Vagina (tissue), 2 donors: ENCODE measurements around the gene ZFYVE21. TPM values are rescaled to one million over a fixed set of nuclear protein-coding genes. Genes with fewer than 3 reads are reported as not detected.

Source experiments
- DNase-seq, 2 donors: peaks; one replicate each; pipeline ENCODE4 v3.0.0-alpha.2; 2017; ENCODE audit errors: extremely low spot score in 2 of 2
- H3K27ac ChIP-seq: fragments of 200-600 bp; sonication (generic); one replicate; pipeline ENCODE4 v1.5.1; 2019
- H3K27me3 ChIP-seq: fragments of 200-600 bp; sonication (generic); one replicate; pipeline ENCODE4 v1.5.1; 2019
- H3K36me3 ChIP-seq, 2 donors: fragments of 200-600 bp; sonication (generic); one replicate each; pipeline ENCODE4 v1.5.1; 2017 to 2019
- H3K4me1 ChIP-seq: fragments of 200-600 bp; sonication (generic); one replicate; pipeline ENCODE4 v1.5.1; 2019
- H3K4me3 ChIP-seq, 2 donors: fragments of 200-600 bp; sonication (generic); 1 replicate in 1 of 2; 2 replicates in 1 of 2; pipeline ENCODE4 v1.5.1; 2016 to 2019
- H3K9me3 ChIP-seq: fragments of 200-600 bp; sonication (generic); one replicate; pipeline ENCODE4 v1.5.1; 2019
- CTCF ChIP-seq, 3 experiments: fragments of 450-650 bp in 2 of 3; fragments of 200-600 bp in 1 of 3; sonication (generic) in 1 of 3; IDR thresholded peaks; one replicate each; pipeline ENCODE4 v1.5.1; 2017 to 2019; ENCODE audit warnings: antibody characterized with exemption in 3 of 3, mild to moderate bottlenecking in 2 of 3, moderate library complexity in 2 of 3
- POLR2A ChIP-seq, 2 donors: fragments of 450-650 bp; IDR thresholded peaks; one replicate each; pipeline ENCODE4 v1.6.1; 2017; ENCODE audit warnings: antibody characterized with exemption in 2 of 2, mild to moderate bottlenecking in 2 of 2, moderate library complexity in 2 of 2
- POLR2AphosphoS5 ChIP-seq, 2 donors: sonication (generic); formaldehyde crosslinking; IDR thresholded peaks; one replicate each; pipeline ENCODE4 v1.9.0; 2017; ENCODE audit warnings: antibody characterized with exemption in 2 of 2, mild to moderate bottlenecking in 2 of 2, low read depth in 1 of 2; ENCODE audit not compliant: insufficient read depth in 1 of 2
- intact Hi-C: fragments of 100-400 bp; cut with DNase I; formaldehyde crosslinking; loops from one replicate; pipeline ENCODE4 v1.15.1; 2023
- total RNA-seq: library from RNA; depleted of rRNA; stranded (reverse); fragments of >200 nt; gene quantifications from one replicate; pipeline ENCODE4 v1.2.3, GENCODE V29; 2016

ZFYVE21 gene
- total RNA-seq, 1 donor from 2014 or later: 172 TPM

- intact Hi-C loops: no loop called here
- H3K4me1 ChIP-seq: peaks cover 63% of the 10 kb centered on the region
- no peaks in the 10 kb centered on the region for H3K9me3 ChIP-seq
- no peak for DNase-seq
- peaks cover 0 to 25% of the 10 kb centered on the region in 2 donors for H3K36me3 ChIP-seq
- H3K27ac ChIP-seq: peak overlapping the region; percentile 92
- no peaks in the 10 kb centered on the region for H3K27me3 ChIP-seq
- TF ChIP-seq POLR2AphosphoS5 (IDR thresholded peaks at IDR 0.05; ENCODE audit: insufficient read depth in 1 of 2, low read depth in 1 of 2) (no peak), POLR2A (IDR thresholded peaks at IDR 0.05) (no peak), CTCF (IDR thresholded peaks at IDR 0.05) (no peak)
- H3K4me3 ChIP-seq: no peak overlapping the region
These were observed 9.5 kb downstream of the ZFYVE21 start for GRCh38 chr14:103725001-103725682.

DNA sequence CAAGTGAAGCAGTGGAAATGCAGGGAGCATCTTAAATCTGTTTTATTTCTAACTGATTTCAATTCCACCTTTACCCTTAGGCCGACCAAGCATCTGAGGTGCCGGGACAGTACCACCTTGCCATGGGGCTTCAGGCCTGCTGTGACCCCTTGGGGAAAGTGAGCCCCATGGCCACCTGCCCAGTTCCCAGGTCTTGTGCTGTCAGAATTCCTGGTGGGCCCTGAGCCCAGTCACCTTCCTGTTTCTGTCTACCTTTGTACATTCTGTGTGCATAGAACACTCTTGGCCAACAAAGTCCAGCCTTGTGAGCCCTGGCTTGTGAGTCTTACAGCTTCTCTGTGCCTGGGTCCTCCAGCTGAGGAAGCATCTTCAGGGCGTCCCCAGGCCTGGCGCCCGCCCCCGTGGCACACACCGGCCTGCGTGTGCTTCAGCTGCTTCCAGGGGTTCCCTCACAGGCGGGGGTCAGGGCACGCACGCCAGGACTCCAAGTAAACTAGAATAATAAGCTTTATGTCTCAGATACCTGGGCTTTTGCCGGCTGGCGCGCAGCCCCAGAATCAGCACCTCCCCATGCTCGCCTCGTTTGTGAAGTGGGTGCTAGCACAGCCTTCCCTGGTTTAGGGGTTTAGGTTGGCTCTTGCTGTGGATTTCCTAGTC is 10.3 kb downstream of the ZFYVE21 start:
- Histone ChIP-seq H3K27ac (no peak overlapping the region), H3K4me3 (no peak overlapping the region), H3K27me3 (no peaks in the 10 kb centered on the region), H3K4me1 (peaks cover 70% of the 10 kb centered on the region), H3K36me3 (peaks cover 0 to 31% of the 10 kb centered on the region in 2 donors), H3K9me3 (no peaks in the 10 kb centered on the region)
- intact Hi-C loops: no loop called here
- TF ChIP-seq CTCF (IDR thresholded peaks at IDR 0.05): no peak
- TF ChIP-seq POLR2AphosphoS5 (IDR thresholded peaks at IDR 0.05; ENCODE audit: insufficient read depth in 1 of 2, low read depth in 1 of 2): no peak
- no peak for TF ChIP-seq POLR2A (IDR thresholded peaks at IDR 0.05)
- DNase-seq: no peak

- intact Hi-C loops: no loop called here
- no peaks in the 10 kb centered on the region for H3K9me3 ChIP-seq
- H3K4me1 ChIP-seq: peaks cover 70% of the 10 kb centered on the region
- no peak overlapping the region for H3K4me3 ChIP-seq
- no peak for DNase-seq
- TF ChIP-seq POLR2A (IDR thresholded peaks at IDR 0.05): no peak
- TF ChIP-seq CTCF (IDR thresholded peaks at IDR 0.05): no peak
- no peak for TF ChIP-seq POLR2AphosphoS5 (IDR thresholded peaks at IDR 0.05; ENCODE audit: insufficient read depth in 1 of 2, low read depth in 1 of 2)
- no peaks in the 10 kb centered on the region for H3K27me3 ChIP-seq
- H3K27ac ChIP-seq: no peak overlapping the region
- H3K36me3 ChIP-seq: peaks cover 0 to 35% of the 10 kb centered on the region in 2 donors
These were observed 10.9 kb downstream of the ZFYVE21 start for GRCh38 chr14:103726474-103726873.

GRCh38 chr14:103727313-103727980 is 11.8 kb downstream of the ZFYVE21 start:
- Histone ChIP-seq H3K27me3 (no peaks in the 10 kb centered on the region), H3K36me3 (peaks cover 0 to 42% of the 10 kb centered on the region in 2 donors), H3K4me1 (peaks cover 69% of the 10 kb centered on the region), H3K27ac (no peak overlapping the region), H3K4me3 (no peak overlapping the region), H3K9me3 (no peaks in the 10 kb centered on the region)
- TF ChIP-seq POLR2AphosphoS5 (IDR thresholded peaks at IDR 0.05; ENCODE audit: insufficient read depth in 1 of 2, low read depth in 1 of 2): no peak
- TF ChIP-seq CTCF (IDR thresholded peaks at IDR 0.05): no peak
- no peak for TF ChIP-seq POLR2A (IDR thresholded peaks at IDR 0.05)
- intact Hi-C loops: no loop called here
- DNase-seq: no peak
